A549 (cell line): Measurements from ENCODE around the gene S1PR1.

Source experiments
- CTCF ChIP-seq: fragments of >200 bp; sonication (Bioruptor Twin); formaldehyde crosslinking; IDR thresholded peaks from 3 replicates; pipeline ENCODE4 v1.5.1; 2016
- ESRRA ChIP-seq: fragments of 150-350 bp; IDR thresholded peaks from 2 replicates; pipeline ENCODE4 v1.6.1; 2014; ENCODE audit warnings: mild to moderate bottlenecking, low read length, borderline replicate concordance
- MYC ChIP-seq: IDR thresholded peaks from 2 replicates; pipeline ENCODE4 v1.6.1; 2012; ENCODE audit warnings: mild to moderate bottlenecking, inconsistent platforms, low read length, improper control_type of control experiment, borderline replicate concordance
- TF ChIP-seq, protein P1 (sequence below): fragments of 200-600 bp; sonication (generic); IDR thresholded peaks from 2 replicates; pipeline ENCODE4 v1.6.1; 2016; ENCODE audit warnings: antibody characterized with exemption, mild to moderate bottlenecking, moderate library complexity
- TF ChIP-seq, protein P2 (sequence below): IDR thresholded peaks from 2 replicates; pipeline ENCODE4 v1.6.1; 2012

GRCh38 chr1:101235696-101236515 lies 913 bp upstream of the S1PR1 start:
- no peak for TF ChIP-seq MYC
- no peak for TF ChIP-seq CTCF
- TF ChIP-seq, protein P1, sequence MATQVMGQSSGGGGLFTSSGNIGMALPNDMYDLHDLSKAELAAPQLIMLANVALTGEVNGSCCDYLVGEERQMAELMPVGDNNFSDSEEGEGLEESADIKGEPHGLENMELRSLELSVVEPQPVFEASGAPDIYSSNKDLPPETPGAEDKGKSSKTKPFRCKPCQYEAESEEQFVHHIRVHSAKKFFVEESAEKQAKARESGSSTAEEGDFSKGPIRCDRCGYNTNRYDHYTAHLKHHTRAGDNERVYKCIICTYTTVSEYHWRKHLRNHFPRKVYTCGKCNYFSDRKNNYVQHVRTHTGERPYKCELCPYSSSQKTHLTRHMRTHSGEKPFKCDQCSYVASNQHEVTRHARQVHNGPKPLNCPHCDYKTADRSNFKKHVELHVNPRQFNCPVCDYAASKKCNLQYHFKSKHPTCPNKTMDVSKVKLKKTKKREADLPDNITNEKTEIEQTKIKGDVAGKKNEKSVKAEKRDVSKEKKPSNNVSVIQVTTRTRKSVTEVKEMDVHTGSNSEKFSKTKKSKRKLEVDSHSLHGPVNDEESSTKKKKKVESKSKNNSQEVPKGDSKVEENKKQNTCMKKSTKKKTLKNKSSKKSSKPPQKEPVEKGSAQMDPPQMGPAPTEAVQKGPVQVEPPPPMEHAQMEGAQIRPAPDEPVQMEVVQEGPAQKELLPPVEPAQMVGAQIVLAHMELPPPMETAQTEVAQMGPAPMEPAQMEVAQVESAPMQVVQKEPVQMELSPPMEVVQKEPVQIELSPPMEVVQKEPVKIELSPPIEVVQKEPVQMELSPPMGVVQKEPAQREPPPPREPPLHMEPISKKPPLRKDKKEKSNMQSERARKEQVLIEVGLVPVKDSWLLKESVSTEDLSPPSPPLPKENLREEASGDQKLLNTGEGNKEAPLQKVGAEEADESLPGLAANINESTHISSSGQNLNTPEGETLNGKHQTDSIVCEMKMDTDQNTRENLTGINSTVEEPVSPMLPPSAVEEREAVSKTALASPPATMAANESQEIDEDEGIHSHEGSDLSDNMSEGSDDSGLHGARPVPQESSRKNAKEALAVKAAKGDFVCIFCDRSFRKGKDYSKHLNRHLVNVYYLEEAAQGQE: no peak
- TF ChIP-seq, protein P2, sequence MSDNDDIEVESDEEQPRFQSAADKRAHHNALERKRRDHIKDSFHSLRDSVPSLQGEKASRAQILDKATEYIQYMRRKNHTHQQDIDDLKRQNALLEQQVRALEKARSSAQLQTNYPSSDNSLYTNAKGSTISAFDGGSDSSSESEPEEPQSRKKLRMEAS: no peak
- no peak for TF ChIP-seq ESRRA
